Chondrocyte (in vitro differentiated cells): ENCODE results near the gene ZMYM4. TPM values are rescaled to one million over a fixed set of nuclear protein-coding genes. Genes with fewer than 3 reads are reported as not detected.

Experiments
- DNase-seq: peaks from one replicate; pipeline ENCODE4 v3.0.0; 2021; ENCODE audit warnings: mixed read lengths, low spot score
- H3K27ac Mint-ChIP-seq: one replicate; pipeline ENCODE4 v1.8.0; 2021; ENCODE audit warnings: mild to moderate bottlenecking, moderate library complexity, mixed read lengths; ENCODE audit not compliant: unreplicated experiment
- H3K27me3 Mint-ChIP-seq: 2 replicates; pipeline ENCODE4 v1.8.0; 2021; ENCODE audit warnings: low read depth, mixed read lengths
- H3K36me3 Mint-ChIP-seq: 2 replicates; pipeline ENCODE4 v1.8.0; 2021; ENCODE audit warnings: low read depth, mixed read lengths
- H3K4me1 Mint-ChIP-seq: 2 replicates; pipeline ENCODE4 v1.8.0; 2021; ENCODE audit warnings: low read depth, mild to moderate bottlenecking, mixed read lengths
- H3K4me3 Mint-ChIP-seq: one replicate; pipeline ENCODE4 v1.8.0; 2021; ENCODE audit warnings: mild to moderate bottlenecking, moderate library complexity, mixed read lengths; ENCODE audit not compliant: unreplicated experiment
- H3K9me3 Mint-ChIP-seq: 2 replicates; pipeline ENCODE4 v1.8.0; 2021; ENCODE audit warnings: low read depth, mixed read lengths
- CTCF ChIP-seq: fragments of 200-600 bp; sonication (generic); IDR thresholded peaks from 2 replicates; pipeline ENCODE4 v1.5.0; 2021; ENCODE audit warnings: antibody characterized with exemption, mild to moderate bottlenecking, moderate library complexity
- total RNA-seq: library from RNA; stranded (reverse); gene quantifications from 3 replicates; pipeline ENCODE4 v1.2.1, GENCODE V29; 2021

Gene ZMYM4
- total RNA-seq, 1 donor from 2014 or later: 51.0 TPM

DNA sequence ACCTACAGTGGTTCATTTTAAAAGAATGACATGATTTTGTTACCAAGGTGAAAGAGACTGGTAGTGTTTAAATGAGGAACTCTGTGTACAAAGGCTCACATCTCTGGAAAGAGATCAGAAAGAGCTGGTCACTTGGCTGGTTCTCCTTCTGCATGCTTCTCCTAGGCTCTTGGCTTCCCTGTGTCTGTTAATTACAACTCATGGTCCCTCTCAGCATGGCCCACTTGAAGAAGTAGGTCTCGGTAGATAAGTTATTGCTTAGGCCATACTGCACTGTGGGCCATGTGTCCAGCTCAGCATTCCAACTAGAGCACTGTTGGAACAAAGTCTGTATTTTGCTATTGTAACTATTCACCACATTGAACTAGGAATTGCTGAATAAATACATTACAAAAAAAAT, 197.6 kb downstream of the ZMYM4 start:
- no peak overlapping the region for H3K27ac Mint-ChIP-seq
- no peaks in the 10 kb centered on the region for H3K27me3 Mint-ChIP-seq
- TF ChIP-seq CTCF: no peak
- no peak for DNase-seq
- H3K4me1 Mint-ChIP-seq: no peaks in the 10 kb centered on the region
- no peak overlapping the region for H3K4me3 Mint-ChIP-seq
- H3K36me3 Mint-ChIP-seq: peaks cover 62% of the 10 kb centered on the region
- peaks cover 5% of the 10 kb centered on the region for H3K9me3 Mint-ChIP-seq

- no peaks in the 10 kb centered on the region for H3K9me3 Mint-ChIP-seq
Measured at GRCh38 chr1:35470977-35471613, 202.6 kb downstream of the ZMYM4 start.

More at GRCh38 chr1:35470977-35471613, 202.6 kb downstream of the ZMYM4 start:
- DNase-seq: no peak
- no peak overlapping the region for H3K4me3 Mint-ChIP-seq
- peaks cover 30% of the 10 kb centered on the region for H3K36me3 Mint-ChIP-seq
- no peak for TF ChIP-seq CTCF
- no peak overlapping the region for H3K27ac Mint-ChIP-seq
- H3K27me3 Mint-ChIP-seq: no peaks in the 10 kb centered on the region
- peaks cover 8% of the 10 kb centered on the region for H3K4me1 Mint-ChIP-seq

Other genes starting within 250 kb of the ZMYM4 start
- gene ZMYM6, start 236.8 kb upstream of the ZMYM4 start, total RNA-seq: 18.8 to 24.8 TPM (median 22.8 TPM) in 3 replicates
- 11.6 to 15.8 TPM (median 12.6 TPM) in 3 replicates for gene ZMYM1, start 189.3 kb upstream of the ZMYM4 start, total RNA-seq
- 149 to 234 TPM (median 156 TPM) in 3 replicates for gene SFPQ, start 75.6 kb upstream of the ZMYM4 start, total RNA-seq